WTC11 (cell line): ENCODE data around the gene TBC1D22A. TPM values are rescaled to one million over a fixed set of nuclear protein-coding genes. Genes with fewer than 3 reads are reported as not detected.

Experiments used
- ATAC-seq: fragments of 200-7000 bp; cut with Tn5 transposase; 2 replicates; pipeline ENCODE4 v1.10.0; 2021; ENCODE audit warnings: mild to moderate bottlenecking, moderate library complexity
- CTCF ChIA-PET: fragments of 300-600 bp; sonication (Branson Sonifier 250); formaldehyde crosslinking; loops from one replicate; lab custom pipeline; 2021; ENCODE audit warnings: antibody characterized with exemption; lab: Charles Lee
- POLR2A ChIA-PET: fragments of 350-600 bp; sonication (Branson Sonifier 250); formaldehyde crosslinking; loops from one replicate; lab custom pipeline; 2021; ENCODE audit warnings: antibody characterized with exemption; lab: Charles Lee
- DNase-seq: peaks from one replicate; pipeline ENCODE4 v3.0.0; 2021; ENCODE audit warnings: low spot score
- H3K27ac Mint-ChIP-seq: 2 replicates; pipeline ENCODE4 v1.8.0; 2021; ENCODE audit warnings: mixed read lengths
- H3K27me3 Mint-ChIP-seq: 2 replicates; pipeline ENCODE4 v1.8.0; 2021; ENCODE audit warnings: low read depth, mild to moderate bottlenecking, moderate library complexity, mixed read lengths
- H3K36me3 Mint-ChIP-seq: 2 replicates; pipeline ENCODE4 v1.8.0; 2021; ENCODE audit warnings: mixed read lengths
- H3K4me1 Mint-ChIP-seq: 2 replicates; pipeline ENCODE4 v1.8.0; 2022; ENCODE audit warnings: mixed read lengths
- H3K4me3 Mint-ChIP-seq: 2 replicates; pipeline ENCODE4 v1.8.0; 2021; ENCODE audit warnings: mild to moderate bottlenecking, moderate library complexity, mixed read lengths
- H3K9me3 Mint-ChIP-seq: 2 replicates; pipeline ENCODE4 v1.8.0; 2021; ENCODE audit warnings: mixed read lengths
- AFF4 ChIP-seq: sonication (generic); formaldehyde crosslinking; IDR thresholded peaks from 2 replicates; pipeline ENCODE4 v1.8.1; 2023; ENCODE audit warnings: mild to moderate bottlenecking, missing genetic modification reagents, borderline replicate concordance
- ATF6 ChIP-seq: sonication (generic); formaldehyde crosslinking; IDR thresholded peaks from 2 replicates; pipeline ENCODE4 v1.8.1; 2023; ENCODE audit warnings: mild to moderate bottlenecking, missing genetic modification reagents
- HMGA2 ChIP-seq: fragments of 250-450 bp; sonication (Bioruptor Pico); IDR thresholded peaks from 2 replicates; pipeline ENCODE4 v1.4.0; 2021; ENCODE audit warnings: mild to moderate bottlenecking, moderate library complexity
- HMGXB4 ChIP-seq: sonication (generic); formaldehyde crosslinking; IDR thresholded peaks from 2 replicates; pipeline ENCODE4 v1.8.1; 2023; ENCODE audit warnings: mild to moderate bottlenecking, moderate library complexity, missing genetic modification reagents
- JUN ChIP-seq: sonication (generic); formaldehyde crosslinking; IDR thresholded peaks from 2 replicates; pipeline ENCODE4 v1.8.0; 2023; ENCODE audit warnings: mild to moderate bottlenecking, missing genetic modification reagents
- KAT7 ChIP-seq: sonication (generic); formaldehyde crosslinking; IDR thresholded peaks from 2 replicates; pipeline ENCODE4 v1.8.1; 2023; ENCODE audit warnings: missing genetic modification reagents, mild to moderate bottlenecking, borderline replicate concordance
- MYBL2 ChIP-seq: sonication (generic); formaldehyde crosslinking; IDR thresholded peaks from 2 replicates; pipeline ENCODE4 v1.8.1; 2023; ENCODE audit warnings: mild to moderate bottlenecking, moderate library complexity, missing genetic modification reagents
- NFE2L1 ChIP-seq: sonication (generic); formaldehyde crosslinking; IDR thresholded peaks from 2 replicates; pipeline ENCODE4 v1.8.1; 2023; ENCODE audit warnings: missing genetic modification reagents
- NR1H2 ChIP-seq: sonication (generic); formaldehyde crosslinking; IDR thresholded peaks from 2 replicates; pipeline ENCODE4 v1.9.0; 2021; ENCODE audit warnings: mild to moderate bottlenecking, moderate library complexity, missing genetic modification reagents
- NR2C2 ChIP-seq: sonication (generic); formaldehyde crosslinking; IDR thresholded peaks from 2 replicates; pipeline ENCODE4 v1.8.0; 2022; ENCODE audit warnings: mild to moderate bottlenecking, missing genetic modification reagents
- OVOL2 ChIP-seq: fragments of 250-450 bp; sonication (Bioruptor Pico); IDR thresholded peaks from 2 replicates; pipeline ENCODE4 v1.9.0; 2021; ENCODE audit warnings: mild to moderate bottlenecking, borderline replicate concordance
- RORB ChIP-seq: fragments of 250-450 bp; sonication (Bioruptor Pico); IDR thresholded peaks from 2 replicates; pipeline ENCODE4 v1.9.0; 2021; ENCODE audit warnings: mild to moderate bottlenecking
- TEAD4 ChIP-seq: sonication (generic); formaldehyde crosslinking; IDR thresholded peaks from 2 replicates; pipeline ENCODE4 v1.8.0; 2022; ENCODE audit warnings: mild to moderate bottlenecking, missing genetic modification reagents
- ZBTB21 ChIP-seq: sonication (generic); formaldehyde crosslinking; IDR thresholded peaks from 2 replicates; pipeline ENCODE4 v1.8.1; 2023; ENCODE audit warnings: mild to moderate bottlenecking, missing genetic modification reagents, borderline replicate concordance
- ZMAT4 ChIP-seq: fragments of 250-450 bp; sonication (Bioruptor Pico); IDR thresholded peaks from 2 replicates; pipeline ENCODE4 v1.9.0; 2021; ENCODE audit warnings: mild to moderate bottlenecking
- ZNF219 ChIP-seq: sonication (generic); formaldehyde crosslinking; IDR thresholded peaks from 2 replicates; pipeline ENCODE4 v1.8.0; 2023; ENCODE audit warnings: missing genetic modification reagents, mild to moderate bottlenecking, borderline replicate concordance
- ZNF263 ChIP-seq: sonication (generic); formaldehyde crosslinking; IDR thresholded peaks from 2 replicates; pipeline ENCODE4 v1.8.1; 2022; ENCODE audit warnings: low read depth, mild to moderate bottlenecking, moderate library complexity, missing genetic modification reagents
- ZNF532 ChIP-seq: fragments of 250-450 bp; sonication (Bioruptor Pico); IDR thresholded peaks from 2 replicates; pipeline ENCODE4 v1.9.0; 2021; ENCODE audit warnings: mild to moderate bottlenecking, borderline replicate concordance
- total RNA-seq: library from RNA; stranded (reverse); gene quantifications from 3 replicates; pipeline ENCODE4 v1.2.3, GENCODE V29; 2021
- TF ChIP-seq, protein P1 (sequence below): sonication (generic); formaldehyde crosslinking; IDR thresholded peaks from 2 replicates; pipeline ENCODE4 v1.8.1; 2022; ENCODE audit warnings: mild to moderate bottlenecking, missing genetic modification reagents, moderate library complexity, borderline replicate concordance

TBC1D22A gene
- total RNA-seq, 1 experiment from 2014 or later: 18.1 TPM

GRCh38 chr22:47189056-47189916 is 426.8 kb downstream of the TBC1D22A start:
- ATAC-seq (no peak), DNase-seq (no peak)
- POLR2A ChIA-PET: no interaction called here
- no peak overlapping the region for H3K4me3 Mint-ChIP-seq
- 0 out of 2 replicates have a peak, but pooled peaks cover 3% of the 10 kb centered on the region for H3K4me1 Mint-ChIP-seq
- CTCF ChIA-PET: no interaction called here
- H3K36me3 Mint-ChIP-seq: peaks cover 10% of the 10 kb centered on the region; the same call in 1 of the 2 replicates
- peaks cover 9% of the 10 kb centered on the region for H3K27me3 Mint-ChIP-seq
- no peak overlapping the region for H3K27ac Mint-ChIP-seq
- peaks cover 23% of the 10 kb centered on the region for H3K9me3 Mint-ChIP-seq
- no peak for TF ChIP-seq NR2C2 (CRISPR knock-in tag)

GRCh38 chr22:47190276-47190956 is 428.0 kb downstream of the TBC1D22A start:
- H3K36me3 Mint-ChIP-seq: no peaks in the 10 kb centered on the region
- H3K4me3 Mint-ChIP-seq: no peak overlapping the region
- TF ChIP-seq NR1H2 (CRISPR knock-in tag) (no peak), AFF4 (CRISPR knock-in tag) (no peak), RORB (CRISPR knock-in tag) (no peak), ZMAT4 (CRISPR knock-in tag) (no peak), ZNF532 (CRISPR knock-in tag) (no peak), MYBL2 (CRISPR knock-in tag) (no peak), ZNF219 (no peak), TEAD4 (CRISPR knock-in tag) (no peak), HMGXB4 (CRISPR knock-in tag) (no peak), KAT7 (CRISPR knock-in tag) (no peak), HMGA2 (CRISPR knock-in tag) (no peak), JUN (no peak), OVOL2 (CRISPR knock-in tag) (no peak), ZNF263 (CRISPR knock-in tag) (no peak), ATF6 (CRISPR knock-in tag) (no peak), ZBTB21 (CRISPR knock-in tag) (no peak), NFE2L1 (CRISPR knock-in tag) (no peak)
- TF ChIP-seq, protein P1, sequence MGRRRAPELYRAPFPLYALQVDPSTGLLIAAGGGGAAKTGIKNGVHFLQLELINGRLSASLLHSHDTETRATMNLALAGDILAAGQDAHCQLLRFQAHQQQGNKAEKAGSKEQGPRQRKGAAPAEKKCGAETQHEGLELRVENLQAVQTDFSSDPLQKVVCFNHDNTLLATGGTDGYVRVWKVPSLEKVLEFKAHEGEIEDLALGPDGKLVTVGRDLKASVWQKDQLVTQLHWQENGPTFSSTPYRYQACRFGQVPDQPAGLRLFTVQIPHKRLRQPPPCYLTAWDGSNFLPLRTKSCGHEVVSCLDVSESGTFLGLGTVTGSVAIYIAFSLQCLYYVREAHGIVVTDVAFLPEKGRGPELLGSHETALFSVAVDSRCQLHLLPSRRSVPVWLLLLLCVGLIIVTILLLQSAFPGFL: no peak
- ChIA-PET CTCF (no interaction called here), POLR2A (no interaction called here)
- H3K4me1 Mint-ChIP-seq: 0 out of 2 replicates have a peak, but pooled peaks cover 3% of the 10 kb centered on the region
- DNase-seq (no peak), ATAC-seq (no peak)
- no peak overlapping the region for H3K27ac Mint-ChIP-seq
- peaks cover 12% of the 10 kb centered on the region for H3K9me3 Mint-ChIP-seq
- no peaks in the 10 kb centered on the region; the same call in 1 of the 2 replicates for H3K27me3 Mint-ChIP-seq
